ENCODE measurements around the gene NTRK3. TPM values are rescaled to one million over a fixed set of nuclear protein-coding genes. Genes with fewer than 3 reads are reported as not detected.

The NTRK3 gene
- polyA plus RNA-seq, 1 donor (not counting 4 experiments of a cell fraction or from before 2014, with no cell fraction given): not detected

GRCh38 chr15:88061452-88061851, 195.1 kb downstream of the NTRK3 start:
- Histone ChIP-seq H3K9me3 (ENCODE audit: control insufficient read depth, low read depth, low read length) (peaks cover 4% of the 10 kb centered on the region), H3K27me3 (ENCODE audit: control insufficient read depth, extremely low read depth, insufficient read depth, low read length) (no peaks in the 10 kb centered on the region), H2AFZ (ENCODE audit: control insufficient read depth, low read length) (no peak overlapping the region), H3K36me3 (ENCODE audit: control insufficient read depth in 2 of 2, extremely low read depth in 1 of 2, insufficient read depth in 2 of 2, low read length in 2 of 2) (no peaks in the 10 kb centered on the region), H3K27ac (ENCODE audit: control insufficient read depth, insufficient read depth, low read length) (no peak overlapping the region), H3K4me2 (ENCODE audit: control insufficient read depth, extremely low read depth, insufficient read depth, low read depth, low read length) (no peak overlapping the region), H3K9me1 (ENCODE audit: control insufficient read depth, extremely low read depth, insufficient read depth, low read length) (no peaks in the 10 kb centered on the region), H3K4me3 (ENCODE audit: control insufficient read depth in 2 of 3, extremely low read depth in 1 of 3, insufficient read depth in 2 of 3, low read depth in 1 of 3, low read length in 3 of 3) (no peak overlapping the region), H3K79me2 (ENCODE audit: control insufficient read depth, insufficient read depth, low read length) (no peaks in the 10 kb centered on the region), H3K4me1 (ENCODE audit: control insufficient read depth, extremely low read depth, insufficient read depth, low read length) (no peaks in the 10 kb centered on the region), H3K9ac (ENCODE audit: control insufficient read depth, extremely low read depth, insufficient read depth, low read length) (no peak overlapping the region), H4K20me1 (ENCODE audit: control insufficient read depth, extremely low read depth, insufficient read depth, low read length) (no peaks in the 10 kb centered on the region)
- DNase-seq (ENCODE audit: low read depth, low spot score): no peak
- TF ChIP-seq EZH2 (IDR thresholded peaks at IDR 0.05; ENCODE audit: low read length): no peak
- TF ChIP-seq CTCF (optimal IDR thresholded peaks at IDR 0.05 in 1 of 3, IDR thresholded peaks at IDR 0.05 in 1 of 3, conservative IDR thresholded peaks at IDR 0.05 in 1 of 3; ENCODE audit: extremely low read depth in 1 of 3, insufficient read depth in 2 of 3, low read length in 3 of 3): no peak
- no peak for FAIRE-seq
- dilution Hi-C loops (cut with MboI; ENCODE audit: extremely low pct_ligation_motif_present, low sequenced_read_pairs): no loop called here

GRCh38 chr15:88060383-88060782, 196.2 kb downstream of the NTRK3 start:
- H2AFZ ChIP-seq (ENCODE audit: control insufficient read depth, low read length): no peak overlapping the region
- H4K20me1 ChIP-seq (ENCODE audit: control insufficient read depth, extremely low read depth, insufficient read depth, low read length): no peaks in the 10 kb centered on the region
- H3K9ac ChIP-seq (ENCODE audit: control insufficient read depth, extremely low read depth, insufficient read depth, low read length): no peak overlapping the region
- H3K4me1 ChIP-seq (ENCODE audit: control insufficient read depth, extremely low read depth, insufficient read depth, low read length): no peaks in the 10 kb centered on the region
- no peak for TF ChIP-seq EZH2 (IDR thresholded peaks at IDR 0.05; ENCODE audit: low read length)
- TF ChIP-seq CTCF (optimal IDR thresholded peaks at IDR 0.05 in 1 of 3, IDR thresholded peaks at IDR 0.05 in 1 of 3, conservative IDR thresholded peaks at IDR 0.05 in 1 of 3; ENCODE audit: extremely low read depth in 1 of 3, insufficient read depth in 2 of 3, low read length in 3 of 3): no peak
- peaks cover 4% of the 10 kb centered on the region for H3K9me3 ChIP-seq (ENCODE audit: control insufficient read depth, low read depth, low read length)
- dilution Hi-C loops (cut with MboI; ENCODE audit: extremely low pct_ligation_motif_present, low sequenced_read_pairs): no loop called here
- H3K27ac ChIP-seq (ENCODE audit: control insufficient read depth, insufficient read depth, low read length): no peak overlapping the region
- H3K4me2 ChIP-seq (ENCODE audit: control insufficient read depth, extremely low read depth, insufficient read depth, low read depth, low read length): no peak overlapping the region
- no peak overlapping the region for H3K4me3 ChIP-seq (ENCODE audit: control insufficient read depth in 2 of 3, extremely low read depth in 1 of 3, insufficient read depth in 2 of 3, low read depth in 1 of 3, low read length in 3 of 3)
- no peaks in the 10 kb centered on the region for H3K79me2 ChIP-seq (ENCODE audit: control insufficient read depth, insufficient read depth, low read length)
- no peak for FAIRE-seq
- H3K27me3 ChIP-seq (ENCODE audit: control insufficient read depth, extremely low read depth, insufficient read depth, low read length): no peaks in the 10 kb centered on the region
- no peak for DNase-seq (ENCODE audit: low read depth, low spot score)
- no peaks in the 10 kb centered on the region for H3K9me1 ChIP-seq (ENCODE audit: control insufficient read depth, extremely low read depth, insufficient read depth, low read length)
- no peaks in the 10 kb centered on the region for H3K36me3 ChIP-seq (ENCODE audit: control insufficient read depth in 2 of 2, extremely low read depth in 1 of 2, insufficient read depth in 2 of 2, low read length in 2 of 2)
